HUES64 (cell line): Measurements from ENCODE around the gene RAMACL.
A peak's percentile ranks its signal among the peaks of the same experiment; 100 is the strongest.
"Not testable (repeated sequence)": the region's sequence is repeated elsewhere in the genome, so short reads cannot be mapped to it uniquely, and the experiment has no call there.

ENCODE experiments used
- H3K27ac ChIP-seq: 2 replicates; pipeline ENCODE4 v1.7.0; 2013; ENCODE audit warnings: low read depth, low read length, inconsistent platforms
- H3K27me3 ChIP-seq: 2 replicates; pipeline ENCODE4 v1.6.1; 2013; ENCODE audit warnings: mild to moderate bottlenecking, low read length; ENCODE audit not compliant: insufficient read depth
- H3K36me3 ChIP-seq: 2 replicates; pipeline ENCODE4 v1.6.1; 2013; ENCODE audit warnings: mild to moderate bottlenecking, low read length; ENCODE audit not compliant: insufficient read depth
- H3K4me1 ChIP-seq: 2 replicates; pipeline ENCODE4 v1.6.1; 2013; ENCODE audit warnings: mild to moderate bottlenecking, low read length, moderate library complexity; ENCODE audit not compliant: insufficient read depth
- H3K4me3 ChIP-seq: 2 replicates; pipeline ENCODE4 v1.5.1; 2013; ENCODE audit warnings: mild to moderate bottlenecking, low read length, moderate library complexity
- H3K9ac ChIP-seq: 2 replicates; pipeline ENCODE4 v1.6.1; 2013; ENCODE audit warnings: mild to moderate bottlenecking, low read depth, low read length
- H3K9me3 ChIP-seq: 2 replicates; pipeline ENCODE4 v1.6.1; 2013; ENCODE audit warnings: low read depth, low read length; ENCODE audit not compliant: insufficient read depth
- WGBS: fragments of 150-250, 120-280 bp; methylation state at CpG from one replicate; pipeline ENCODE4 v1.1.7; 2013; ENCODE audit warnings: missing lambda C conversion rate; 5-methylcytosine and 5-hydroxymethylcytosine counted together

The RAMACL gene

GRCh38 chr6:166546653-166547052 is 39.8 kb downstream of the RAMACL start:
- Histone ChIP-seq H3K4me1 (peaks cover 20% of the 10 kb centered on the region), H3K9ac (no peak overlapping the region), H3K27ac (no peak overlapping the region), H3K4me3 (no peak overlapping the region), H3K9me3 (no peaks in the 10 kb centered on the region), H3K36me3 (no peaks in the 10 kb centered on the region), H3K27me3 (no peaks in the 10 kb centered on the region)
- WGBS = 96% methylated on average over 6 of the region's 6 CpGs

GRCh38 chr6:166545156-166546034 is 41.1 kb downstream of the RAMACL start:
- 95% methylated on average over 19 of the region's 19 CpGs for WGBS
- H3K4me3 ChIP-seq = no peak overlapping the region
- H3K27ac ChIP-seq = no peak overlapping the region

GRCh38 chr6:166544296-166544605 is 42.2 kb downstream of the RAMACL start:
- Histone ChIP-seq H3K9ac (no peak overlapping the region), H3K36me3 (no peaks in the 10 kb centered on the region), H3K9me3 (no peaks in the 10 kb centered on the region), H3K27me3 (no peaks in the 10 kb centered on the region), H3K27ac (no peak overlapping the region), H3K4me1 (peaks cover 25% of the 10 kb centered on the region), H3K4me3 (no peak overlapping the region)
- WGBS = 91% methylated on average over 10 of the region's 10 CpGs

More at GRCh38 chr6:166545156-166546034, 41.1 kb downstream of the RAMACL start:
- Histone ChIP-seq H3K4me1 (peaks cover 16% of the 10 kb centered on the region), H3K27me3 (no peaks in the 10 kb centered on the region), H3K36me3 (no peaks in the 10 kb centered on the region), H3K9ac (no peak overlapping the region), H3K9me3 (no peaks in the 10 kb centered on the region)

- Histone ChIP-seq H3K27ac (no peak overlapping the region), H3K9me3 (no peaks in the 10 kb centered on the region), H3K36me3 (no peaks in the 10 kb centered on the region), H3K9ac (no peak overlapping the region), H3K27me3 (no peaks in the 10 kb centered on the region), H3K4me1 (peaks cover 25% of the 10 kb centered on the region), H3K4me3 (no peak overlapping the region)
- WGBS = 92% methylated on average over 9 of the region's 9 CpGs
Observed at GRCh38 chr6:166543603-166544295, 42.7 kb downstream of the RAMACL start.

- Histone ChIP-seq H3K9me3 (no peaks in the 10 kb centered on the region), H3K4me3 (no peak overlapping the region), H3K36me3 (no peaks in the 10 kb centered on the region), H3K9ac (no peak overlapping the region), H3K4me1 (peaks cover 25% of the 10 kb centered on the region), H3K27me3 (no peaks in the 10 kb centered on the region), H3K27ac (no peak overlapping the region; the same call in 1 of the 2 replicates)
- 48% methylated on average over 4 of the region's 4 CpGs for WGBS
Observed at GRCh38 chr6:166542580-166542912, 43.9 kb downstream of the RAMACL start.

- 88% methylated on average over 12 of the region's 12 CpGs for WGBS
- H3K4me1 ChIP-seq = peaks cover 25% of the 10 kb centered on the region
- H3K36me3 ChIP-seq = no peaks in the 10 kb centered on the region
- no peak overlapping the region for H3K4me3 ChIP-seq
- no peak overlapping the region for H3K9ac ChIP-seq
- peak overlapping the region; percentile 19; the same call in 1 of the 2 replicates for H3K27ac ChIP-seq
- H3K27me3 ChIP-seq = no peaks in the 10 kb centered on the region
- H3K9me3 ChIP-seq = no peaks in the 10 kb centered on the region
Observed at GRCh38 chr6:166541876-166542579, 44.5 kb downstream of the RAMACL start.

GRCh38 chr6:166541366-166541765 is 45.1 kb downstream of the RAMACL start:
- WGBS = 88% methylated on average over 12 of the region's 12 CpGs
- H3K4me1 ChIP-seq = peaks cover 25% of the 10 kb centered on the region
- no peak overlapping the region for H3K27ac ChIP-seq
- H3K9me3 ChIP-seq = no peaks in the 10 kb centered on the region
- no peak overlapping the region for H3K9ac ChIP-seq
- no peaks in the 10 kb centered on the region for H3K27me3 ChIP-seq
- no peaks in the 10 kb centered on the region for H3K36me3 ChIP-seq
- no peak overlapping the region for H3K4me3 ChIP-seq

GRCh38 chr6:166540631-166541331 is 45.7 kb downstream of the RAMACL start:
- Histone ChIP-seq H3K4me1 (peaks cover 25% of the 10 kb centered on the region), H3K36me3 (no peaks in the 10 kb centered on the region), H3K4me3 (no peak overlapping the region), H3K9me3 (no peaks in the 10 kb centered on the region), H3K27me3 (no peaks in the 10 kb centered on the region), H3K27ac (no peak overlapping the region), H3K9ac (no peak overlapping the region)
- 88% methylated on average over 17 of the region's 18 CpGs for WGBS

GRCh38 chr6:166539543-166539942 is 46.9 kb downstream of the RAMACL start:
- H3K4me1 ChIP-seq = peaks cover 25% of the 10 kb centered on the region
- H3K9me3 ChIP-seq = no peaks in the 10 kb centered on the region
- no peak overlapping the region for H3K4me3 ChIP-seq
- 85% methylated on average over 3 of the region's 4 CpGs for WGBS
- no peak overlapping the region for H3K27ac ChIP-seq
- no peaks in the 10 kb centered on the region for H3K36me3 ChIP-seq
- H3K9ac ChIP-seq = no peak overlapping the region
- H3K27me3 ChIP-seq = no peaks in the 10 kb centered on the region

GRCh38 chr6:166539011-166539385 is 47.5 kb downstream of the RAMACL start:
- not testable (repeated sequence) for H3K27me3 ChIP-seq, H3K36me3 ChIP-seq, H3K4me3 ChIP-seq, H3K9me3 ChIP-seq, H3K9ac ChIP-seq, H3K27ac ChIP-seq
- peaks cover 25% of the 10 kb centered on the region for H3K4me1 ChIP-seq
- WGBS = 96% methylated on average over 9 of the region's 9 CpGs
